ENCODE measurements around the gene KRTAP4-9.
"Not testable (repeated sequence)": the region's sequence is repeated elsewhere in the genome, so short reads cannot be mapped to it uniquely, and the experiment has no call there.

DNA sequence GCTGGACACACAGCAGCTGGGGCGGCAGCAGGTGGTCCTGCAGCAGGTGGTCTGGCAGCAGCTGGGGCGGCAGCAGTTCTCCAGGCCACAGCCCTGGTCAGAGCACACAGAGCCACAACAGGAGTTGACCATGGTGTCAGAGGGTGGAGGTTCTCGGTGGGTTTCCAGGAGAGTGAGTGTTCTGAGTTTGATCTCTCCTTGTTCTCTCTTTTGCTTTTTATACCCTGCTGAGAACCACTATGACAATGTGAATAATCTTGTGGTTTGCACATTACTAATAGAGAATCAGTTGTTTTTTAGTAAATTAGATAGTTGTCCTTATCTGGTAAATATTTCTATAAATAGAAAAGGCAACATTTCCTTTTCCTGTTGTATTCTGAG, 18.8 kb downstream of the KRTAP4-9 start, which contains the start of gene KRTAP4-12:
- TF ChIP-seq CTCF, POLR2AphosphoS5 (IDR thresholded peaks at IDR 0.05): not testable (repeated sequence)
